ENCODE results near the gene STAP1. TPM values are rescaled to one million over a fixed set of nuclear protein-coding genes. Genes with fewer than 3 reads are reported as not detected.
"Not testable (repeated sequence)": the region's sequence is repeated elsewhere in the genome, so short reads cannot be mapped to it uniquely, and the experiment has no call there.

Gene STAP1, protein sequence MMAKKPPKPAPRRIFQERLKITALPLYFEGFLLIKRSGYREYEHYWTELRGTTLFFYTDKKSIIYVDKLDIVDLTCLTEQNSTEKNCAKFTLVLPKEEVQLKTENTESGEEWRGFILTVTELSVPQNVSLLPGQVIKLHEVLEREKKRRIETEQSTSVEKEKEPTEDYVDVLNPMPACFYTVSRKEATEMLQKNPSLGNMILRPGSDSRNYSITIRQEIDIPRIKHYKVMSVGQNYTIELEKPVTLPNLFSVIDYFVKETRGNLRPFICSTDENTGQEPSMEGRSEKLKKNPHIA
- 10 to 100 TPM; 29.5 to 30.9 TPM for total RNA-seq

DNA sequence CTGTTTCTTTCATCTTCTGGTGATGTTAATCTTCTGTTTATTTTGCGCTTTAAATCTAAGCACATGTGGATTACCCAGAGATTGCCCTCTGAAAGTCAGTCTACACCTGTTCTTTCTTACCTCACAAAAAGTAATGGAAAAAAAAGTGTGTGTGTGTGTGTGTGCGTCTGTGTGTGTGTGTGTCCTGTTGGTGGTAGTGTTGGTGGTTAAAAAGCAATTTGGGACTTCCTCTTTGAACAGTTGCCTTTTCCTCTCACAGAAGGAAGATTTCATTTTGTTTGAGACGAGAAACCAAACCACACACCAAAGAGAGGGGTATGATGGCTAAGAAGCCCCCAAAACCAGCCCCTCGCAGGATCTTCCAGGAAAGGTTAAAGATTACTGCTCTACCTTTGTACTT lies at the start of gene STAP1:
Gene STAP1, plus strand, starts transcription at position 235 of the 400 bp plus-strand sequence. Its CDS starts 83 bp downstream, at position 318.
- CTCF ChIA-PET = interaction anchor here (0.9 kb wide), 1 partner anchor 143 kb away, joined by 4 read pairs; the partner anchor contains the start of gene UBA6
- H3K27me3 Mint-ChIP-seq = no peaks in the 10 kb centered on the region
- H3K4me3 Mint-ChIP-seq = peak within 1 kb of the TSS; percentile 86

DNA sequence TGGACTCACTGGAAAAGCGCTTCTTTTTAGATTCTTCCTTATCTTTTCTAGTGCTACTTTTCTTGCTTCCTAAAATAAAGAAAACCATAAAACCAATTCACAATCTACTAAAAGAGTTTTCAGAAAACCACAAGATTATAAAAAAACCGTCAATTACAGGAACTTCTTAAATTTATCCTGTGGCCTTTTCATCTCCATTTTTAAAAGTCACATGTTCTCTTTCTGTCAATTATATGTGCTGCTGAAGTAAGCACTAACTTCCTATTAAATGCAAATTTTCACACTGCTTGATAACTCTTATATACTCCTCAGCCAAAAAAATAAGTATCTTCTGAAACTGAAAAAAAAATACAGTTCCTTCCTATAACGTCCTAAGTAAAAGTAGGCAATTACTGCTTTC lies 46.0 kb upstream of the STAP1 start:
- Mint-ChIP-seq H3K4me3 (no peak overlapping the region), H3K36me3 (ENCODE audit: low read depth) (peaks cover 68% of the 10 kb centered on the region), H3K9me3 (no peaks in the 10 kb centered on the region), H3K27ac (no peak overlapping the region), H3K27me3 (no peaks in the 10 kb centered on the region), H3K4me1 (peaks cover 10% of the 10 kb centered on the region)
- CTCF ChIA-PET = no interaction called here
- no peak for DNase-seq
- POLR2A ChIA-PET = no interaction called here

More for the DNA sequence above, at the start of gene STAP1:
- Mint-ChIP-seq H3K4me1 (peaks cover 20% of the 10 kb centered on the region), H3K9me3 (no peaks in the 10 kb centered on the region), H3K36me3 (ENCODE audit: low read depth) (peaks cover 15% of the 10 kb centered on the region), H3K27ac (peak within 1 kb of the TSS; percentile 79)
- DNase-seq = peak; percentile 49
- POLR2A ChIA-PET = interaction anchor here (0.7 to 1.4 kb wide), 2 partner anchors 33 to 142 kb away, joined by 3 to 5 read pairs; partner anchors contain the start of gene UBA6

DNA sequence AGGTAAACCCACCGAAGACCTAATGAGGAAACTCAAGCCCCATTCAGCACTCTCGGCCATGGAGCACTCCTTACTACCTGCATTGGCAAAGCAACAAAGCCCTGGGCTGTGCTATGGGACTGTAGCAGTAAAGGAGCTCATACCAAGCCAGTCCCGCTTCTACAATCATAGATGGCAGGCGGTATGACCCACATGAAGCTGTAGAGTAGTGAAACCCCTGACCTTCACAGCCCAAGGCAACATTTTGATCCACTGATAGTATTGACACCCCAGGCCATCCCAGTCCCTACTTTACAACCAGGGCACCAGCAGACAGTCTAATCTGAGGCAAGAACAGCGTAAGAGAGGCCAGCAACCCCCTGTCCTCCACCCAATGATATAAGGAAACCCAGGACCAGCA lies 38.4 kb upstream of the STAP1 start:
- Mint-ChIP-seq H3K4me1 (peaks cover 43% of the 10 kb centered on the region), H3K27me3 (no peaks in the 10 kb centered on the region), H3K36me3 (ENCODE audit: low read depth) (peaks cover 65% of the 10 kb centered on the region), H3K4me3 (no peak overlapping the region), H3K27ac (no peak overlapping the region), H3K9me3 (peaks cover 7% of the 10 kb centered on the region)
- CTCF ChIA-PET = no interaction called here
- no peak for DNase-seq
- POLR2A ChIA-PET = interaction anchor here (0.7 to 1.3 kb wide), 2 partner anchors 16 to 24 kb away, joined by 4 read pairs; no protein-coding TSS in a partner anchor

DNA sequence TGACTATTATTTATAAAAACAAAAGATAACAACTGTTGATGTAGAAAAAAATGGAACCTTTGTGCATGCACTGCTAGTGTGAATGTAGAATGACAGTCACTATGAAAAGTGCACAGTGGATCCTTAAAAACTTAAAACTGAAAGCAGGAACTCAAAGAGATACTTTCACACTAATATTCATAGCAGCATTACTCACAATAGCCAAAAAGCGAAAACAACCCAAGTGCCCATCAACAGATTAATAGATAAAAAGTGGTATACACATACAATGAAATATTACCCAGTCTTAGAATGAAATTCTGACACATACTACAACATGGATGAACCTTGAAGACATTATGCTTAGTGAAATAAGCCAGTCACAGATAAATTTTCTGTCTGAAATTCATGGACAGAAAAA lies 37.0 kb upstream of the STAP1 start:
- Mint-ChIP-seq H3K4me3 (no peak overlapping the region), H3K9me3 (peaks cover 7% of the 10 kb centered on the region), H3K27ac (peak overlapping the region; percentile 67), H3K36me3 (ENCODE audit: low read depth) (peaks cover 71% of the 10 kb centered on the region), H3K27me3 (no peaks in the 10 kb centered on the region), H3K4me1 (peaks cover 54% of the 10 kb centered on the region)
- ChIA-PET POLR2A (interaction anchor here (3.1 kb wide), 1 partner anchor 23 kb away, joined by 12 read pairs; the partner anchor contains the start of gene CENPC), CTCF (no interaction called here)
- no peak for DNase-seq

DNA sequence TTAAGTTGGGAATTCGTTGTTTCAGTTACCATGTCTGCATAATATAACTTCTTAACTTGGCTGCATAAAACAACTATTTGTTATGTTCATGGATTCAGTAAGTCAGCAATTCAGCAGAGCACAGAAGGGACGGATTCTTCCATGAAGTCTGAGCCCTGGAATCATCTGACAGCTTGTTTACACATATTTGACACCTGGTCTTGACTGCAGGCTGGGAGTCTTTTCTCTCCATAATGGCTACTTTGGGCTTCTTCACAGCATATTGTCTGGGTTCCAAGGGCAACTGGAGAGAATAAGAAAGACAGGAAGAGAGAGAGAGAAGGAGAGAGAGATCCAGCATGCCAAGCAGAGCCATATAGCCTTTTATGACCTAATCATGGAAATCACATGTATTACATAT lies 36.3 kb upstream of the STAP1 start:
- H3K27ac Mint-ChIP-seq = peak overlapping the region; percentile 97
- POLR2A ChIA-PET = interaction anchor here (3.1 kb wide), 1 partner anchor 23 kb away, joined by 12 read pairs; the partner anchor contains the start of gene CENPC
- no peak overlapping the region for H3K4me3 Mint-ChIP-seq

DNA sequence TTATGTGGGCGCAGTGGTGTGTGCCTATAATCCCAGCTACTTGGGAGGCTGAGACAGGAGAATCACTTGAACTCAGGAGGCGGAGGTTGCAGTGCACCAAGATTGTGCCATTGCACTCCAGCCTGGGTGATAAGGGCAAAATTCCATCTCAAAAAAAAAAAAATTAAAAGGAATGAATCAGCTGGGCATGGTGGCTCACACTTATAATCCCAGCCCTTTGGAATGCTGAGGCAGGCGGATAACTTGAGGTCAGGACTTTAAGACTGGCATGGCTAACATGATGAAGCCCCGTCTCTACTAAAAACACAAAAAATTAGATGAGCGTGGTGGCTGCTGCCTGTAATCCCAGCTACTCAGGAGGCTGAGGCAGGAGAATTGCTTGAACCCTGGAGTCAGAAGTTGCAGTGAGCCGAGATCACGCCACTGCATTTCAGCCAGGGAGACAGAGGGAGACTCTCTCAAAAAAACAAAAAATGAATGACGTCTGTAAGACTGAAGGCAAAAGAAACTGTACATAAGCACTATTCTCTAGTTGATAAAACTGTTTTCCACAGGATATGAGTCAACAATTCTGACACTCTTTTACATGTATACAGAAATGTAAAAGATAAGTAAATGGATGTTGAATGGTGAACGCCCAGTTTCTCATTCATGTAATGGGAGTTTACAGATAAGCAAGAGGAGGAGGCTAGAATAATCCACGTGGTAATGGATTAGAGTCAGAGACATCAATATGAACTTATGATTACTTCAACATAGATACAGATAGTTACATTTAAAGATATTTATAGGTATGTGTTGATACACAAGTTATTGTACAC lies 35.5 kb upstream of the STAP1 start:
- peaks cover 7% of the 10 kb centered on the region for H3K9me3 Mint-ChIP-seq
- H3K4me3 Mint-ChIP-seq = no peak overlapping the region
- no peaks in the 10 kb centered on the region for H3K27me3 Mint-ChIP-seq
- ChIA-PET CTCF (interaction anchor here (1.3 kb wide), 1 partner anchor 20 kb away, joined by 4 read pairs; no protein-coding TSS in a partner anchor), POLR2A (interaction anchor here (1.0 to 3.1 kb wide), 3 partner anchors 22 to 178 kb away, joined by 3 to 12 read pairs (median 5); partner anchors contain the start of genes CENPC and UBA6)
- peak overlapping the region; percentile 97 for H3K27ac Mint-ChIP-seq
- H3K4me1 Mint-ChIP-seq = peaks cover 57% of the 10 kb centered on the region
- H3K36me3 Mint-ChIP-seq (ENCODE audit: low read depth) = peaks cover 78% of the 10 kb centered on the region
- peak; percentile 37 for DNase-seq

More for the DNA sequence above, 36.3 kb upstream of the STAP1 start:
- H3K27me3 Mint-ChIP-seq = no peaks in the 10 kb centered on the region
- CTCF ChIA-PET = no interaction called here
- DNase-seq = no peak
- H3K36me3 Mint-ChIP-seq (ENCODE audit: low read depth) = peaks cover 73% of the 10 kb centered on the region
- peaks cover 57% of the 10 kb centered on the region for H3K4me1 Mint-ChIP-seq
- peaks cover 7% of the 10 kb centered on the region for H3K9me3 Mint-ChIP-seq

DNA sequence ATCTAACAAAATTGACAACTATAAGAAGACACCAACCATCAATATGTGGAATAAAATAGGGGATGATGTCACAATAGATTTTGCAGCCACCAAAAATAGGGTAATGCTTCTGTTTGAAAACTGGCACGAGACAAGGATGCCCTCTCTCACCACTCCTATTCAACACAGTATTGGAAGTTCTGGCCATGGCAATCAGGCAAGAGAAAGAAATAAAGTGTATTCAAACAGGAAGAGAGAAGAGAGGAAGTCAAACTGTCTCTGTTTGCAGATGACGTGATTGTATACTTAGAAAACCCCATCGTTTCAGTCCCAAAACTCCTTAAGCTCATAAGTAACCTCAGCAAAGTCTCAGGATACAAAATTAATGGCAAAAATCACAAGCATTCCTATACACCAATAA lies 34.4 kb upstream of the STAP1 start:
- not testable (repeated sequence) for H3K27me3 Mint-ChIP-seq, H3K9me3 Mint-ChIP-seq, DNase-seq
- Mint-ChIP-seq H3K36me3 (ENCODE audit: low read depth) (peaks cover 81% of the 10 kb centered on the region), H3K27ac (peak overlapping the region; percentile 97), H3K4me1 (peaks cover 57% of the 10 kb centered on the region), H3K4me3 (peak overlapping the region; percentile 34)
- ChIA-PET CTCF (interaction anchor here (1.3 kb wide), 1 partner anchor 19 kb away, joined by 4 read pairs; no protein-coding TSS in a partner anchor), POLR2A (interaction anchor here (1.0 to 3.1 kb wide), 3 partner anchors 21 to 177 kb away, joined by 3 to 12 read pairs (median 5); partner anchors contain the start of genes CENPC and UBA6)

DNA sequence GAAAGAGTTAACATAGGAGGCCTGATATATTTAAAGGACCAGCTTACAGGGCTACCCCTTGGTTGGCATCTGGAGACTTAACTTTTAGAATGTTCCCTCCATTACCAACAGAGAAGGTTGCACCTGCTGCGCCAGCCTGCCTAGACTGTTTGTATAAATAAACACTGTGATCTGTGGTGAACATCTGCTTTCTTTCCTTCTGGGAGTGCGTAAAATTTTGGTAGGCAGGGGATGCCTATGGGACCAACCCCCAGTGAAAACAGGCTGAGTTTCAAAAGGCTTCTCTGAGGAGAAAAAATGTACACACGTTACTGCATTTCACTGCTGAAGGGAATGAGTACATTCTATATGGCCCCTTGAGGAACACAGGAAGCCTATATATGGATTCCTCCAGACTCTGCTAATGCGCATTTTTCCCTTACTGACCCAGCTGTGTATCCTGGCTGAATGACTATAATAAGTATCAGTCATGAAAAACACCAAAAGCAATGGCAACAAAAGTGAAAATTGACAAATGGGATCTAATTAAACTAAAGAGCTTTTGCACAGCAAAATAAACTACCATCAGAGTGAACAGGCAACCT lies 27.1 kb upstream of the STAP1 start:
- Mint-ChIP-seq H3K4me1 (peaks cover 11% of the 10 kb centered on the region), H3K36me3 (ENCODE audit: low read depth) (peaks cover 84% of the 10 kb centered on the region), H3K27ac (no peak overlapping the region), H3K9me3 (peaks cover 9% of the 10 kb centered on the region), H3K27me3 (no peaks in the 10 kb centered on the region), H3K4me3 (no peak overlapping the region)
- POLR2A ChIA-PET = no interaction called here
- CTCF ChIA-PET = no interaction called here
- no peak for DNase-seq

DNA sequence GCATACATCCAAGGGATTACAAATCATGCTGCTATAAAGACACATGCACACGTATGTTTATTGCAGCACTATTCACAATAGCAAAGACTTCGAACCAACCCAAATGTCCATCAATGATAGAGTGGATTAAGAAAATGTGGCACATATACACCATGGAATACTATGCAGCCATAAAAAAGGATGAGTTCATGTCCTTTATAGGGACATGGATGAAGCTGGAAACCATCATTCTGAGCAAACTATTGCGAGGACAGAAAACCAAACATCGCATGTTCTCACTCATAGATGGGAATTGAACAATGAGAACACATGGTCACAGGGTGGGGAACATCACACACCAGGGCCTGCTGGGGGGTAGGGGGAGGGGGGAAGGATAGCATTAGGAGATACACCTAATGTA lies 26.1 kb upstream of the STAP1 start:
- H3K9me3 Mint-ChIP-seq, H3K27ac Mint-ChIP-seq: not testable (repeated sequence)
- H3K36me3 Mint-ChIP-seq (ENCODE audit: low read depth) = peaks cover 80% of the 10 kb centered on the region

DNA sequence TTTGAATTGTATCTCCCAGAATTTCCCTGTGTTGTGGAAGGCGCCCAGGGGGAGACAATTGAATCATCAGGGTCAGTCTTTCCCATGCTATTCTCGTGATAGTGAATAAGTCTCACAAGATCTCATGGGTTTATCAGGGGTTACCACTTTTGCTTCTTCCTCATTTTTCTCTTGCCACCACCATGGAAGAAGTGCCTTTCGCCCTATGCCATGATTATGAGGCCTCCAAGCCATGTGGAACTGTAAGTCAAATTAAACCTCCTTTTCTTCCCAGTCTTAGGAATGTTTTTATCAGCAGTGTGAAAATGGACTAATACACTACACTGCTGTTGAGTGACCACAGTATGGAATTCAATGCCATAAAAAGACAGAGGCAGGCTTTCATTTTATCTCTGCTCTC lies 25.4 kb upstream of the STAP1 start:
- CTCF ChIA-PET = no interaction called here
- Mint-ChIP-seq H3K36me3 (ENCODE audit: low read depth) (peaks cover 80% of the 10 kb centered on the region), H3K27ac (no peak overlapping the region), H3K4me1 (peaks cover 8% of the 10 kb centered on the region), H3K27me3 (no peaks in the 10 kb centered on the region), H3K9me3 (peaks cover 9% of the 10 kb centered on the region), H3K4me3 (no peak overlapping the region)
- POLR2A ChIA-PET = no interaction called here
- no peak for DNase-seq

More for the DNA sequence above, 26.1 kb upstream of the STAP1 start:
- DNase-seq, H3K4me1 Mint-ChIP-seq, H3K27me3 Mint-ChIP-seq, H3K4me3 Mint-ChIP-seq, POLR2A ChIA-PET, CTCF ChIA-PET: not testable (repeated sequence)

DNA sequence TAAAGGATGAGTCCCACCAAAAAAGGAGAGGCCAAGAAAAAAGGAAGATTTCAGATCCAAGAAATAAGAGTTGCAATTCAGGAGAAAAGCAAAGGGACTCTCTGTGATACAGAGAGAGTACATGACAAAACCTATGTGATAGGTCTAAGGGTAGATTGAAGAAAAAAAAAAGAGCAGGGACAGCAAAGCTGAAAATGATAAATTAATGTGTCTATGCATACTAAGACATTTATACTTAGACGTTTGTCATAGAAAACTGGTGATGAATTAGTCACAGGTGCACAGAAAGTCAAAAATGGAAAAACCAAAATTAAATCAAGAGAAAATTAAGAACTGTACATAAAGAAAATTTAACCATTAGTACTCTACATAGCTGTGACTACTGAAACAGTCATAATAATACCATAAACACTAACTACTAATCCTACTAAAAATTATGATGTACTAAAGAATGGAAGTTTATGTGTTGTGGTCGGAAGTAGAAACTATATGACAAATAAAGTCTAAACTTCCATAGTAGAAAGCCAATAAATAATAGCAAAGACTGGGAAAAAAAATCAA lies 23.2 kb upstream of the STAP1 start:
- DNase-seq = no peak
- H3K27me3 Mint-ChIP-seq = no peaks in the 10 kb centered on the region
- ChIA-PET POLR2A (interaction anchor here (0.8 to 1.9 kb wide), 3 partner anchors 10 to 15 kb away, joined by 3 to 6 read pairs (median 4); partner anchors contain the start of gene CENPC), CTCF (no interaction called here)
- H3K27ac Mint-ChIP-seq = no peak overlapping the region
- peaks cover 9% of the 10 kb centered on the region for H3K9me3 Mint-ChIP-seq
- peaks cover 11% of the 10 kb centered on the region for H3K4me1 Mint-ChIP-seq
- H3K36me3 Mint-ChIP-seq (ENCODE audit: low read depth) = peaks cover 86% of the 10 kb centered on the region
- no peak overlapping the region for H3K4me3 Mint-ChIP-seq

DNA sequence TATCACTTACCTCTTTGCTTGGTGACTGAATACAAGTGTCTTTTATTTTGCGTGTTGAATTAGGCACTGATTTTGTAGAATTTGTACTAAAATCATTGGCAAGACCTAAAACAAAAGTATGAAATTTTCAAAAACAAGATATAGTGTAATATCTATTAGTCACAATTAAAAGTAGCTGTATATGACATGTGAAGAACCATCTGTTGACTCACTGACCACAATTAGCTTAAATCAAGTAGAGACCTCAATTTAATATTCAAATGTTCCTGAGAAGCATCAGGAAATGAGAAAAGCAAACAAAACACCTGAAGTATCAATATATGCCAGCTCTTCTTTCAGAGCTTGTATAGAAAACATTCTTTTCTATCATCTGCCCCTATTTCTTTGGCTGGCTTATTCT lies 18.7 kb upstream of the STAP1 start:
- peaks cover 37% of the 10 kb centered on the region for H3K4me1 Mint-ChIP-seq
- peaks cover 80% of the 10 kb centered on the region for H3K36me3 Mint-ChIP-seq (ENCODE audit: low read depth)

More for the DNA sequence above, 18.7 kb upstream of the STAP1 start:
- Mint-ChIP-seq H3K4me3 (no peak overlapping the region), H3K27ac (no peak overlapping the region), H3K27me3 (no peaks in the 10 kb centered on the region), H3K9me3 (no peaks in the 10 kb centered on the region)
- ChIA-PET POLR2A (no interaction called here), CTCF (no interaction called here)
- DNase-seq = no peak
